Breast epithelium (tissue), 3 donors: ENCODE measurements around the gene FAM107A.

Experiments
- CTCF ChIP-seq, 3 donors: fragments of 450-650 bp; IDR thresholded peaks; one replicate each; pipeline ENCODE4 v1.5.1; 2016 to 2017; ENCODE audit warnings: antibody characterized with exemption in 3 of 3, mild to moderate bottlenecking in 3 of 3, moderate library complexity in 3 of 3
- POLR2A ChIP-seq: fragments of 450-650 bp; IDR thresholded peaks from one replicate; pipeline ENCODE4 v1.6.1; 2016; ENCODE audit warnings: antibody characterized with exemption, mild to moderate bottlenecking, moderate library complexity
- POLR2AphosphoS5 ChIP-seq, 3 donors: sonication (generic); formaldehyde crosslinking; IDR thresholded peaks; one replicate each; pipeline ENCODE4 v1.6.1; 2017; ENCODE audit warnings: antibody characterized with exemption in 3 of 3

DNA sequence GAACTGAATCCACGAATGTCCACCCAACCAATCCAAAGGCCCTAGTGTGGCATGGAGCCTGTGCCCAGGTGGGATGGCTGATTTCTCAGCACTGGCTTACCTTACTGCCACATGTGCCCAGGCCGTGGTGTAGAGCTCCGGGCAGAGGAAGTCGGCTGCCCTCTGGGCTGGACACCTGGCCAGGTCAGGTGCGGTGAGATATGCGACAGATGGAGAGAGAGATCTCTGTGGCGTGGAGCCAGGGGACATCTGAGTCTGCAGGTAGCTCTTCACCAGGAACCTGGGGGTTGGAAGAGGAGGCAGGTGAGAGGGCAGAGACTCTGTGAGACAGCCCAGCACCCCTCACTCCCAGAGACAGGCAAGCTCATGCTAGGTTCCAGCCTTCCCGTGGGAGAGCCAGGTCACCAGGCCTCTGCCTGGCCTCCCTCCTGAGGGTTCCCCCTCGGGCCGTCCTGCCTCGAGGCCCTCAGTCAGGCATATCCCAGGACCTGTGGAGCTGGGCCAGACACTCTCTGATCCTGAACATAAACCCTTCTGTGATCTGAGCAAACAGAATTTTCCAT lies 52.8 kb downstream of the FAM107A start:
- no peak for TF ChIP-seq CTCF (IDR thresholded peaks at IDR 0.05)
- TF ChIP-seq POLR2A = no peak
- TF ChIP-seq POLR2AphosphoS5 (IDR thresholded peaks at IDR 0.05) = no peak
